A549 (cell line): ENCODE results near the gene PRKCZ. TPM values are rescaled to one million over a fixed set of nuclear protein-coding genes. Genes with fewer than 3 reads are reported as not detected.
"Not testable (repeated sequence)": the region's sequence is repeated elsewhere in the genome, so short reads cannot be mapped to it uniquely, and the experiment has no call there.

Experiments used
- ATAC-seq, 2 experiments: fragments of 200-7000 bp in 1 of 2; fragments of >200 bp in 1 of 2; cut with Nextera tagmentation in 1 of 2; cut with Tn5 transposase in 1 of 2; 3 replicates each; pipeline versions ENCODE4 v1.8.0 to v1.9.1; 2018 to 2020; ENCODE audit warnings: mild to moderate bottlenecking in 1 of 2, moderate library complexity in 1 of 2
- CTCF ChIA-PET: fragments of 300-600 bp; sonication (Branson Sonifier 250); formaldehyde crosslinking; extraction: SDS; loops from one replicate; lab custom pipeline; 2021; ENCODE audit warnings: antibody characterized with exemption, inconsistent platforms; lab: Yijun Ruan, JAX
- POLR2A ChIA-PET: fragments of 350-600 bp; formaldehyde crosslinking; extraction: SDS; loops from one replicate; lab custom pipeline; 2021; ENCODE audit warnings: antibody characterized with exemption, inconsistent platforms; lab: Yijun Ruan, JAX
- DNase-seq, 2 experiments: peaks; one replicate each; pipeline versions ENCODE4 v3.0.0 to v3.0.0-alpha.2; 2011 to 2016; ENCODE audit warnings: low read depth in 1 of 2, low spot score in 1 of 2
- FAIRE-seq: peaks from 2 replicates; lab custom pipeline; 2011; peaks lifted over from hg19 to GRCh38; lab: Jason Lieb, UNC
- H3K27ac ChIP-seq, 2 experiments: fragments of >200 bp; sonication (Bioruptor Twin); formaldehyde crosslinking; 3 replicates each; pipeline ENCODE4 v1.5.1; 2016 to 2017
- H3K4me1 ChIP-seq: fragments of >200 bp; sonication (Bioruptor Twin); formaldehyde crosslinking; 3 replicates; pipeline ENCODE4 v1.6.1; 2016
- H3K4me2 ChIP-seq: fragments of >200 bp; sonication (Bioruptor Twin); formaldehyde crosslinking; 3 replicates; pipeline ENCODE4 v1.6.1; 2016
- H3K4me3 ChIP-seq: fragments of >200 bp; sonication (Bioruptor Twin); formaldehyde crosslinking; 3 replicates; pipeline ENCODE4 v1.5.1; 2016
- H3K9me3 ChIP-seq: fragments of >200 bp; sonication (Bioruptor Twin); formaldehyde crosslinking; 3 replicates; pipeline ENCODE4 v1.6.1; 2016
- CEBPB ChIP-seq, 2 experiments: fragments of >200 bp in 1 of 2; sonication (Bioruptor Twin) in 1 of 2; formaldehyde crosslinking in 1 of 2; IDR thresholded peaks; 2 replicates each; pipeline ENCODE4 v1.6.1; 2012 to 2016
- CHD2 ChIP-seq: fragments of 150-350 bp; IDR thresholded peaks from 2 replicates; pipeline ENCODE4 v1.6.1; 2014; ENCODE audit warnings: low read length; ENCODE audit not compliant: partially characterized antibody
- CHD4 ChIP-seq: fragments of 200-600 bp; sonication (generic); IDR thresholded peaks from 2 replicates; pipeline ENCODE4 v1.6.1; 2016; ENCODE audit warnings: antibody characterized with exemption, mild to moderate bottlenecking, borderline replicate concordance
- EP300 ChIP-seq, 2 experiments: fragments of >200 bp; sonication (Bioruptor Twin); formaldehyde crosslinking; IDR thresholded peaks; 2 replicates in 1 of 2; 3 replicates in 1 of 2; pipeline ENCODE4 v1.6.1; 2016 to 2017
- FOXS1 ChIP-seq: fragments of 250-450 bp; sonication (Bioruptor Pico); IDR thresholded peaks from 2 replicates; pipeline ENCODE4 v1.5.0; 2020; ENCODE audit warnings: mild to moderate bottlenecking, moderate library complexity
- HDAC2 ChIP-seq: fragments of 200-600 bp; sonication (generic); IDR thresholded peaks from 2 replicates; pipeline ENCODE4 v1.6.1; 2016
- HOXB5 ChIP-seq: fragments of 250-450 bp; sonication (Bioruptor Pico); IDR thresholded peaks from 2 replicates; pipeline ENCODE4 v1.5.0; 2020; ENCODE audit warnings: mild to moderate bottlenecking, moderate library complexity
- MAFK ChIP-seq: fragments of 450-650 bp; IDR thresholded peaks from 2 replicates; pipeline ENCODE4 v1.6.1; 2014; ENCODE audit not compliant: partially characterized antibody
- NR3C1 ChIP-seq: fragments of >200 bp; sonication (Bioruptor Twin); formaldehyde crosslinking; IDR thresholded peaks from 3 replicates; pipeline ENCODE4 v1.6.1; 2017
- RNF2 ChIP-seq: fragments of 200-600 bp; sonication (generic); IDR thresholded peaks from 2 replicates; pipeline ENCODE4 v1.6.1; 2016; ENCODE audit warnings: low read depth, mild to moderate bottlenecking, antibody characterized with exemption, moderate library complexity, borderline replicate concordance
- SREBF2 ChIP-seq: fragments of 450-650 bp; IDR thresholded peaks from 2 replicates; pipeline ENCODE4 v1.6.1; 2014; ENCODE audit warnings: mild to moderate bottlenecking, moderate library complexity
- TP53 ChIP-seq: fragments of 250-450 bp; sonication (Bioruptor Pico); IDR thresholded peaks from 2 replicates; pipeline ENCODE4 v1.5.0; 2021; ENCODE audit warnings: mild to moderate bottlenecking, moderate library complexity
- ZC3H11A ChIP-seq: fragments of 450-650 bp; IDR thresholded peaks from 2 replicates; pipeline ENCODE4 v1.6.1; 2014; ENCODE audit warnings: antibody characterized with exemption, mild to moderate bottlenecking
- ZNF302 ChIP-seq: fragments of 250-450 bp; sonication (Bioruptor Pico); IDR thresholded peaks from 2 replicates; pipeline ENCODE4 v1.9.0; 2021; ENCODE audit warnings: inconsistent platforms, mild to moderate bottlenecking, moderate library complexity
- ZSCAN20 ChIP-seq: fragments of 250-450 bp; sonication (Bioruptor Pico); IDR thresholded peaks from 2 replicates; pipeline ENCODE4 v1.8.0; 2022; ENCODE audit warnings: mild to moderate bottlenecking, moderate library complexity
- WGBS: methylation state at CpG from one replicate; pipeline ENCODE4 v1.1.6; 2017; ENCODE audit errors: missing lambda C conversion rate; 5-methylcytosine and 5-hydroxymethylcytosine counted together
- polyA plus RNA-seq, 4 experiments: library from polyadenylated mRNA; depleted of rRNA in 3 of 4; stranded (reverse); fragments of >200 nt; fragmentation: RNase III in 1 of 4; extraction: RNeasy Plus Mini Kit Qiagen cat#74134 plus additional on column Dnase treatment in 1 of 4; gene quantifications; 2 replicates in 3 of 4; 3 replicates in 1 of 4; pipeline ENCODE4 v1.2.3, GENCODE V29; 2011 to 2017
- TF ChIP-seq, protein P1 (sequence below): fragments of 150-350 bp; IDR thresholded peaks from 2 replicates; pipeline ENCODE4 v1.6.1; 2014; ENCODE audit warnings: low read depth, mild to moderate bottlenecking, low read length
- TF ChIP-seq, protein P2 (sequence below): fragments of >200 bp; sonication (Bioruptor Twin); formaldehyde crosslinking; IDR thresholded peaks from 2 replicates; pipeline ENCODE4 v1.6.1; 2016
- TF ChIP-seq, protein P3 (sequence below): fragments of 450-650 bp; IDR thresholded peaks from 2 replicates; pipeline ENCODE4 v1.6.1; 2014; ENCODE audit warnings: antibody characterized with exemption
- TF ChIP-seq, protein P4 (sequence below): fragments of 200-600 bp; sonication (generic); IDR thresholded peaks from 2 replicates; pipeline ENCODE4 v1.6.1; 2016; ENCODE audit warnings: antibody characterized with exemption, mild to moderate bottlenecking, moderate library complexity

PRKCZ gene
- polyA plus RNA-seq, 2 of the 4 experiments (the other 2 are of a cell fraction): 9.5 to 9.8 TPM

DNA sequence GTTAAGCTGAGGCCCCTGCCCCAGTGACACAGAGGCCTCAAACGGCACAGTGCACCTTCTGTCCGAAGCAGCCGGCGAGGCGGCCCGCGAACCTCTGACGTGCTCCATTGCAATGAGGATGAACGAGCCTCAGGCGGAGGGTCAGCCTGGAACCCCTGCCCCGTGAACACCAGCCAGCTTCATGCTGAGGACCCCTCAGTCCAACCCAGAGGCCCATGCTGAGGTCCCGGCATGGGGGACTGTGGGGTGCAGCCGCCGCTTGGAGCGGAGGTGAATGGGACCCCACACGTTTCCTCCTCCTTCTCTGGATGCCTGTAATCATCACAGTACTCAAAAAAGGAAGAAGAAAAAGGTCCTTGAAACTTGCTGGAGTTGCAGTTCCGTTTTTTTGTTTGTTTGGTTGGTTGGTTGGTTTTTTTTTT, 62.1 kb downstream of the PRKCZ start:
- Histone ChIP-seq H3K4me1 (no peaks in the 10 kb centered on the region), H3K9me3 (no peaks in the 10 kb centered on the region), H3K27ac (no peak overlapping the region), H3K4me3 (no peak overlapping the region), H3K4me2 (no peak overlapping the region)
- ATAC-seq: no peak
- no peak for DNase-seq
- FAIRE-seq: no peak
- 82% methylated on average over 14 of the region's 17 CpGs for WGBS
- ChIA-PET POLR2A (no interaction called here), CTCF (interaction anchor here (0.9 kb wide), 1 partner anchor 62 kb away, joined by 4 read pairs; no protein-coding TSS in a partner anchor)
- TF ChIP-seq, protein P1, sequence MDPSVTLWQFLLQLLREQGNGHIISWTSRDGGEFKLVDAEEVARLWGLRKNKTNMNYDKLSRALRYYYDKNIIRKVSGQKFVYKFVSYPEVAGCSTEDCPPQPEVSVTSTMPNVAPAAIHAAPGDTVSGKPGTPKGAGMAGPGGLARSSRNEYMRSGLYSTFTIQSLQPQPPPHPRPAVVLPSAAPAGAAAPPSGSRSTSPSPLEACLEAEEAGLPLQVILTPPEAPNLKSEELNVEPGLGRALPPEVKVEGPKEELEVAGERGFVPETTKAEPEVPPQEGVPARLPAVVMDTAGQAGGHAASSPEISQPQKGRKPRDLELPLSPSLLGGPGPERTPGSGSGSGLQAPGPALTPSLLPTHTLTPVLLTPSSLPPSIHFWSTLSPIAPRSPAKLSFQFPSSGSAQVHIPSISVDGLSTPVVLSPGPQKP: no peak
- TF ChIP-seq CEBPB (IDR thresholded peaks at IDR 0.05): no peak
- no peak for TF ChIP-seq ZC3H11A
- TF ChIP-seq ZNF302 (CRISPR knock-in tag): no peak
- no peak for TF ChIP-seq FOXS1 (CRISPR knock-in tag)

DNA sequence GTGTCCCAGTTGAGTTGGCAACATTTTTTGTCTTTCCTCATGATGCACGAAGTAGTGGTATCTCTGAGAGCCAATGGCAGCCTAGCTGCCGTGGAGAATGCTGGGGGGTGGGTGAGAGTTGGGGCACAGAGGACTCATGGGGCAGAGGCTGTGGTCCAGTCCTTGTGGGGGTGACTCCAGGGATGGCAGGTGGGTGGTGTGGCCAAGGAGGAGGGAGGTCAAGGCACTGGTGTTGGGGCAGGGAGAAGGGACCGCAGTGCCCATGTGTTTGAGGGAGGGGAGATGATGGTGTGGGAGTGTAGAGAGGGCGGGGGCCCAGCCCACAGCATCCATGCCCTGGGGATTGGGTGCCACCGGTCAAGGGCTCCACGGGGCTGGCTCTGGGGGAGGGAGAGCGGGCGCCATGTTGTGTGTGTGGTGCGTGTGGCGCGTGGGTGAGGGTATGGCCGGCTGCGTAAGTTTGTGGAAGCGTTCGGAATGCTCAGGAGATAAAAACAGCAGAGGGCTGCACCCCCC, 63.5 kb downstream of the PRKCZ start:
- ATAC-seq: no peak
- Histone ChIP-seq H3K9me3 (no peaks in the 10 kb centered on the region), H3K27ac (no peak overlapping the region), H3K4me2 (no peak overlapping the region), H3K4me3 (no peak overlapping the region)
- POLR2A ChIA-PET: no interaction called here
- TF ChIP-seq, protein P1: no peak
- TF ChIP-seq, all 56 proteins: peak for 0
- WGBS: 89% methylated on average over 9 of the region's 15 CpGs
- H3K4me1 ChIP-seq: no peaks in the 10 kb centered on the region
- no peak for FAIRE-seq
- CTCF ChIA-PET: interaction anchor here (0.9 kb wide), 1 partner anchor 153 kb away, joined by 3 read pairs; no protein-coding TSS in a partner anchor
- no peak for DNase-seq

DNA sequence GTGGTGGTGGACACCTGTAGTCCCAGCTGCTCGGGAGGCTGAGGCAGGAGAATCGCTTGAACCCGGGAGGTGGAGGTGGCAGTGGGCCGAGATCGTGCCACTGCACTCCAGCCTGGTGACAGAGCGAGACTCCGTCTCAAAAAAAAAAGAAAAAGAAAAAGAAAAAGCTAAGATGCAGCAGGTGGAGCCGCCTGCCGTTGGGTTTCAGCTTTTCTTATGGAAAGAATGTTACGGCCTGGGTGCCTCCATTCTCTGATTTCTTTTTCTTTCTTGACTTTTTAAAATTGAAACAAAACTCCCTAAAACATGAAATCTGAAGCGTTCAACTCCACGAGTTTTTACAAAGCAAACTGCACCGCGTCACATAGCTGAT, 64.4 kb downstream of the PRKCZ start:
- H3K9me3 ChIP-seq, POLR2A ChIA-PET, H3K27ac ChIP-seq, FAIRE-seq, H3K4me1 ChIP-seq, ATAC-seq, H3K4me3 ChIP-seq, DNase-seq, H3K4me2 ChIP-seq: not testable (repeated sequence)
- CTCF ChIA-PET: interaction anchor here (0.6 to 0.9 kb wide), 2 partner anchors 154 to 1238 kb away, joined by 3 read pairs; no protein-coding TSS in a partner anchor
- 81% methylated on average over 14 of the region's 14 CpGs for WGBS

DNA sequence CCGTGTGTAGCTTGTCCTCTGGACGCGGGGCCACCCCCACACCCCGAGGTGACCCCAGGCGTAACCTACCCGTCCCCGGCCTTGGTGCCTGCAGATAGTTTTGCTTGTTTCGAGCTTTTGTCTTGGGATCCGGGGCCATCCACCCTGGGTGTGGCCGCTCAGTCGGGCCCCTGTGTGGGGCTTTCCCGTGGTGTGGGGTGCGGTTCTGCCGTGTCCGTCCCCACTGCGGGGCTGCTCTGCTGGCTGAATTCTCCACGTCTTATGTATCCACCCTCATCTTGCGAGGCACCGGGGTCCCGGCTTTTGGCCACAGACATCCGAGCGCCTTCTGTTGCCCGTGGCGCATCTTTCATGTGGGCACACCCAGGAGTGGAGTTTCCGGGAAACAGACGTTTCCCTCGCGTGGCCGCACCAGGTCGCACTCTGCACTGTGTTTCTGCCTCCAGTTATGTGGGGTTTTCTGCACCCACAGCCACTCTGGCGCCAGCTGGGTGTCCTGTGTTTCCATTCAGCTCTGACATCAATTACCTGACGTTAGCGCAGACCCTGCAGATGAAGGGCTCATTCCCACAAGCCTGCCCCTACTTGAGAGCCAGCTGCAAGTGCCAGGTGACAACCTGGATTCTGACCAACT, 64.9 kb downstream of the PRKCZ start:
- no peak overlapping the region for H3K4me2 ChIP-seq
- FAIRE-seq: no peak
- ChIA-PET CTCF (interaction anchor here (0.6 to 1.8 kb wide), 3 partner anchors 24 to 1238 kb away, joined by 3 to 4 read pairs (median 3); no protein-coding TSS in a partner anchor), POLR2A (no interaction called here)
- H3K4me1 ChIP-seq: no peaks in the 10 kb centered on the region
- H3K9me3 ChIP-seq: no peaks in the 10 kb centered on the region
- H3K4me3 ChIP-seq: no peak overlapping the region
- H3K27ac ChIP-seq: no peak overlapping the region
- WGBS: 89% methylated on average over 29 of the region's 33 CpGs
- ATAC-seq: no peak
- DNase-seq: no peak
- TF ChIP-seq, protein P2, sequence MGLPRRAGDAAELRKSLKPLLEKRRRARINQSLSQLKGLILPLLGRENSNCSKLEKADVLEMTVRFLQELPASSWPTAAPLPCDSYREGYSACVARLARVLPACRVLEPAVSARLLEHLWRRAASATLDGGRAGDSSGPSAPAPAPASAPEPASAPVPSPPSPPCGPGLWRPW: no peak
- TF ChIP-seq NR3C1 (no peak), CEBPB (IDR thresholded peaks at IDR 0.05) (no peak), SREBF2 (no peak), HDAC2 (no peak), HOXB5 (CRISPR knock-in tag) (no peak), ZSCAN20 (no peak), RNF2 (no peak), EP300 (IDR thresholded peaks at IDR 0.05) (no peak), ZNF302 (CRISPR knock-in tag) (no peak), CHD4 (no peak), MAFK (no peak), TP53 (no peak), CHD2 (no peak)
- TF ChIP-seq, protein P3, sequence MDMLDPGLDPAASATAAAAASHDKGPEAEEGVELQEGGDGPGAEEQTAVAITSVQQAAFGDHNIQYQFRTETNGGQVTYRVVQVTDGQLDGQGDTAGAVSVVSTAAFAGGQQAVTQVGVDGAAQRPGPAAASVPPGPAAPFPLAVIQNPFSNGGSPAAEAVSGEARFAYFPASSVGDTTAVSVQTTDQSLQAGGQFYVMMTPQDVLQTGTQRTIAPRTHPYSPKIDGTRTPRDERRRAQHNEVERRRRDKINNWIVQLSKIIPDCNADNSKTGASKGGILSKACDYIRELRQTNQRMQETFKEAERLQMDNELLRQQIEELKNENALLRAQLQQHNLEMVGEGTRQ: no peak
- TF ChIP-seq, protein P4, sequence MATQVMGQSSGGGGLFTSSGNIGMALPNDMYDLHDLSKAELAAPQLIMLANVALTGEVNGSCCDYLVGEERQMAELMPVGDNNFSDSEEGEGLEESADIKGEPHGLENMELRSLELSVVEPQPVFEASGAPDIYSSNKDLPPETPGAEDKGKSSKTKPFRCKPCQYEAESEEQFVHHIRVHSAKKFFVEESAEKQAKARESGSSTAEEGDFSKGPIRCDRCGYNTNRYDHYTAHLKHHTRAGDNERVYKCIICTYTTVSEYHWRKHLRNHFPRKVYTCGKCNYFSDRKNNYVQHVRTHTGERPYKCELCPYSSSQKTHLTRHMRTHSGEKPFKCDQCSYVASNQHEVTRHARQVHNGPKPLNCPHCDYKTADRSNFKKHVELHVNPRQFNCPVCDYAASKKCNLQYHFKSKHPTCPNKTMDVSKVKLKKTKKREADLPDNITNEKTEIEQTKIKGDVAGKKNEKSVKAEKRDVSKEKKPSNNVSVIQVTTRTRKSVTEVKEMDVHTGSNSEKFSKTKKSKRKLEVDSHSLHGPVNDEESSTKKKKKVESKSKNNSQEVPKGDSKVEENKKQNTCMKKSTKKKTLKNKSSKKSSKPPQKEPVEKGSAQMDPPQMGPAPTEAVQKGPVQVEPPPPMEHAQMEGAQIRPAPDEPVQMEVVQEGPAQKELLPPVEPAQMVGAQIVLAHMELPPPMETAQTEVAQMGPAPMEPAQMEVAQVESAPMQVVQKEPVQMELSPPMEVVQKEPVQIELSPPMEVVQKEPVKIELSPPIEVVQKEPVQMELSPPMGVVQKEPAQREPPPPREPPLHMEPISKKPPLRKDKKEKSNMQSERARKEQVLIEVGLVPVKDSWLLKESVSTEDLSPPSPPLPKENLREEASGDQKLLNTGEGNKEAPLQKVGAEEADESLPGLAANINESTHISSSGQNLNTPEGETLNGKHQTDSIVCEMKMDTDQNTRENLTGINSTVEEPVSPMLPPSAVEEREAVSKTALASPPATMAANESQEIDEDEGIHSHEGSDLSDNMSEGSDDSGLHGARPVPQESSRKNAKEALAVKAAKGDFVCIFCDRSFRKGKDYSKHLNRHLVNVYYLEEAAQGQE: no peak
- TF ChIP-seq, protein P1: no peak
